ENCODE data around the gene S100A11.

DNA sequence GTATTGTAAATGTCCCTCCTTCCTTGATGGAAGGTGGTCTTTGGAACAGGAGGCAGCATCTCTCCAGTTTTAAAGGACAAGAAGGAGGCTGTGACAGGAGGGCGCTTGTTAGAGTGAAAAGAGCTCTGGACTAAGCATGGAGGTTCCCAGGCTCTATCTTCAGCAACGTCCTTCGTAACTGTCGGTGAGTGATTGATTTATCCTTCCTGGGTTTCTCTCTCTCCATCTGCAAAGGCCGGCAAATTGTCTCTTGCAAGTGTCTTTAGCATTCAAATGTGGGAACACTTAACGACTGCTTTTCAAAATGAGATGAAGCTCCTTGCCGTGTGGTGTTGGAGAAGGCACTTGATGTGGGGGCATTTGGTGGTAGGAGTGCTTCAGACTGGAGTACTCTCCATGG, 15.2 kb downstream of the S100A11 start:
- TF ChIP-seq RCOR1 (IDR thresholded peaks at IDR 0.05; ENCODE audit: low read length) (no peak), REST (IDR thresholded peaks at IDR 0.05; ENCODE audit: low read depth, low read length) (no peak), NFIC (IDR thresholded peaks at IDR 0.05; ENCODE audit: borderline replicate concordance) (no peak), SMC3 (IDR thresholded peaks at IDR 0.05; ENCODE audit: low read depth, low read length) (no peak), TCF12 (IDR thresholded peaks at IDR 0.05) (no peak), EP300 (IDR thresholded peaks at IDR 0.05; ENCODE audit: borderline replicate concordance in 1 of 2, low read depth in 1 of 2, low read length in 1 of 2) (no peak), EZH2phosphoT487 (IDR thresholded peaks at IDR 0.05; ENCODE audit: borderline replicate concordance, low read depth) (no peak), TAF1 (IDR thresholded peaks at IDR 0.05; ENCODE audit: borderline replicate concordance, low read depth, low read length) (no peak), SIN3A (IDR thresholded peaks at IDR 0.05; ENCODE audit: borderline replicate concordance, low read depth, low read length) (no peak), MXI1 (IDR thresholded peaks at IDR 0.05; ENCODE audit: low read depth, low read length) (no peak), POLR2AphosphoS5 (IDR thresholded peaks at IDR 0.05; ENCODE audit: low read depth, low read length) (no peak)
- TF ChIP-seq, protein P1, sequence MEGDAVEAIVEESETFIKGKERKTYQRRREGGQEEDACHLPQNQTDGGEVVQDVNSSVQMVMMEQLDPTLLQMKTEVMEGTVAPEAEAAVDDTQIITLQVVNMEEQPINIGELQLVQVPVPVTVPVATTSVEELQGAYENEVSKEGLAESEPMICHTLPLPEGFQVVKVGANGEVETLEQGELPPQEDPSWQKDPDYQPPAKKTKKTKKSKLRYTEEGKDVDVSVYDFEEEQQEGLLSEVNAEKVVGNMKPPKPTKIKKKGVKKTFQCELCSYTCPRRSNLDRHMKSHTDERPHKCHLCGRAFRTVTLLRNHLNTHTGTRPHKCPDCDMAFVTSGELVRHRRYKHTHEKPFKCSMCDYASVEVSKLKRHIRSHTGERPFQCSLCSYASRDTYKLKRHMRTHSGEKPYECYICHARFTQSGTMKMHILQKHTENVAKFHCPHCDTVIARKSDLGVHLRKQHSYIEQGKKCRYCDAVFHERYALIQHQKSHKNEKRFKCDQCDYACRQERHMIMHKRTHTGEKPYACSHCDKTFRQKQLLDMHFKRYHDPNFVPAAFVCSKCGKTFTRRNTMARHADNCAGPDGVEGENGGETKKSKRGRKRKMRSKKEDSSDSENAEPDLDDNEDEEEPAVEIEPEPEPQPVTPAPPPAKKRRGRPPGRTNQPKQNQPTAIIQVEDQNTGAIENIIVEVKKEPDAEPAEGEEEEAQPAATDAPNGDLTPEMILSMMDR (IDR thresholded peaks at IDR 0.05), result no peak
- TF ChIP-seq, protein P2, sequence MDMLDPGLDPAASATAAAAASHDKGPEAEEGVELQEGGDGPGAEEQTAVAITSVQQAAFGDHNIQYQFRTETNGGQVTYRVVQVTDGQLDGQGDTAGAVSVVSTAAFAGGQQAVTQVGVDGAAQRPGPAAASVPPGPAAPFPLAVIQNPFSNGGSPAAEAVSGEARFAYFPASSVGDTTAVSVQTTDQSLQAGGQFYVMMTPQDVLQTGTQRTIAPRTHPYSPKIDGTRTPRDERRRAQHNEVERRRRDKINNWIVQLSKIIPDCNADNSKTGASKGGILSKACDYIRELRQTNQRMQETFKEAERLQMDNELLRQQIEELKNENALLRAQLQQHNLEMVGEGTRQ (IDR thresholded peaks at IDR 0.05; ENCODE audit: borderline replicate concordance, low read depth, low read length), result no peak
- TF ChIP-seq, protein P3, sequence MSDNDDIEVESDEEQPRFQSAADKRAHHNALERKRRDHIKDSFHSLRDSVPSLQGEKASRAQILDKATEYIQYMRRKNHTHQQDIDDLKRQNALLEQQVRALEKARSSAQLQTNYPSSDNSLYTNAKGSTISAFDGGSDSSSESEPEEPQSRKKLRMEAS (IDR thresholded peaks at IDR 0.05; ENCODE audit: low read depth), result no peak
